MM.1S (cell line): ENCODE measurements around the gene RCVRN.

Experiments
- EZH2 ChIP-seq: fragments of 300-600 bp; sonication (generic); optimal IDR thresholded peaks from 2 replicates; pipeline ENCODE3; 2017; ENCODE audit warnings: low read depth, mild to moderate bottlenecking, antibody characterized with exemption, low read length, mixed read lengths
- EZH2phosphoT487 ChIP-seq: fragments of 300-600 bp; sonication (generic); IDR thresholded peaks from 2 replicates; pipeline ENCODE4 v1.6.1; 2018; ENCODE audit warnings: antibody characterized with exemption, low read length
- TF ChIP-seq, protein P1 (sequence below): fragments of 300-600 bp; sonication (generic); IDR thresholded peaks from 2 replicates; pipeline ENCODE4 v1.5.1; 2016; ENCODE audit warnings: antibody characterized with exemption, low read length, mixed read lengths

DNA sequence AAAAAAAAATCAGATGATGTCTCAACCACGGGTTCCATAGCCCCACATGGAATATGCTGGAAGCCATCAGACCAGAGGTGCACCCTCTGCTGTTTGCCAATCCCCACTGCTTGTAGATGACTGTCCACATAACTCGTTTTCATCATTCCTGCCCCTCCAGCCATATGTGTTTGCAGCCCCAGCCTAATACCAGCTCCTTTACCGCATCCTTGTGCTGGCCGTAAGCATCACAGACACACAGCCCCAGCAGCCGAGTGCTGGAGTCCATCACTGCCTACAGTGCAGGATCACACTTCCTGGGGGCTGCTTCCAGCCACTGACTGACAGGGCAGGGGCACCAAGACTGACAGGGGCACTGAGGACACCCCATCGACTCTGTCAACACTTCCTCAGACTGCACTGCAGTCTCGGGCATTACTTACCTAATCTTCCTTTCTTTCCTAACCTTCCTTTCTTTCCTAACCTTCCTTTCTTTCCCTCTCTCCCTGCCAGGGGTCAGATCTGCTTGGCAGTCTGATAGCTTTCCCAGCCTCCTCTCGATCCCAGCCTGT, 5.0 kb downstream of the RCVRN start:
- TF ChIP-seq, protein P1, sequence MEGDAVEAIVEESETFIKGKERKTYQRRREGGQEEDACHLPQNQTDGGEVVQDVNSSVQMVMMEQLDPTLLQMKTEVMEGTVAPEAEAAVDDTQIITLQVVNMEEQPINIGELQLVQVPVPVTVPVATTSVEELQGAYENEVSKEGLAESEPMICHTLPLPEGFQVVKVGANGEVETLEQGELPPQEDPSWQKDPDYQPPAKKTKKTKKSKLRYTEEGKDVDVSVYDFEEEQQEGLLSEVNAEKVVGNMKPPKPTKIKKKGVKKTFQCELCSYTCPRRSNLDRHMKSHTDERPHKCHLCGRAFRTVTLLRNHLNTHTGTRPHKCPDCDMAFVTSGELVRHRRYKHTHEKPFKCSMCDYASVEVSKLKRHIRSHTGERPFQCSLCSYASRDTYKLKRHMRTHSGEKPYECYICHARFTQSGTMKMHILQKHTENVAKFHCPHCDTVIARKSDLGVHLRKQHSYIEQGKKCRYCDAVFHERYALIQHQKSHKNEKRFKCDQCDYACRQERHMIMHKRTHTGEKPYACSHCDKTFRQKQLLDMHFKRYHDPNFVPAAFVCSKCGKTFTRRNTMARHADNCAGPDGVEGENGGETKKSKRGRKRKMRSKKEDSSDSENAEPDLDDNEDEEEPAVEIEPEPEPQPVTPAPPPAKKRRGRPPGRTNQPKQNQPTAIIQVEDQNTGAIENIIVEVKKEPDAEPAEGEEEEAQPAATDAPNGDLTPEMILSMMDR, result no peak
- TF ChIP-seq EZH2phosphoT487 (no peak), EZH2 (no peak)
